Measurements from ENCODE around the gene C7.

GRCh38 chr5:40928886-40929448, 19.7 kb downstream of the C7 start:
- no peak for TF ChIP-seq POLR2A (IDR thresholded peaks at IDR 0.05; ENCODE audit: extremely low read depth, insufficient read length)
- no peak for TF ChIP-seq CTCF (IDR thresholded peaks at IDR 0.05; ENCODE audit: low read depth, low read length)

Data from NB4 (cell line).